Stimulated activated CD8-positive, alpha-beta memory T cell treated with anti-CD3 and anti-CD28 coated beads, Interleukin-2, amount 100 ng/mL, for 1 hour (primary cell): ENCODE measurements around the gene ADAMTS19.

Source experiments
- DNase-seq, 2 donors: peaks; one replicate each; pipeline ENCODE4 v3.0.0-alpha.2; 2020; ENCODE audit warnings: low read depth in 2 of 2

Gene ADAMTS19

GRCh38 chr5:129672006-129672405 is 211.9 kb downstream of the ADAMTS19 start:
- DNase-seq: no peak

- DNase-seq: no peak
These were observed 219.6 kb downstream of the ADAMTS19 start for GRCh38 chr5:129679671-129680070.

- DNase-seq: no peak
These were observed 227.8 kb downstream of the ADAMTS19 start for GRCh38 chr5:129687941-129688340.

GRCh38 chr5:129689045-129689444 is 228.9 kb downstream of the ADAMTS19 start:
- DNase-seq: no peak

- DNase-seq: no peak
These were observed 231.1 kb downstream of the ADAMTS19 start for GRCh38 chr5:129691220-129691619.

GRCh38 chr5:129696636-129697035 is 236.5 kb downstream of the ADAMTS19 start:
- DNase-seq: no peak

- DNase-seq: no peak
These were observed 238.6 kb downstream of the ADAMTS19 start for GRCh38 chr5:129698661-129699060.

- no peak for DNase-seq
These were observed 256.1 kb downstream of the ADAMTS19 start for GRCh38 chr5:129716235-129716634.

GRCh38 chr5:129716651-129717050 is 256.6 kb downstream of the ADAMTS19 start:
- no peak for DNase-seq

GRCh38 chr5:129717751-129718310 is 257.7 kb downstream of the ADAMTS19 start:
- no peak for DNase-seq

- DNase-seq: no peak
These were observed 258.5 kb downstream of the ADAMTS19 start for GRCh38 chr5:129718471-129719090.

GRCh38 chr5:129724222-129724621 is 264.1 kb downstream of the ADAMTS19 start:
- DNase-seq: no peak

- no peak for DNase-seq
These were observed 264.5 kb downstream of the ADAMTS19 start for GRCh38 chr5:129724647-129725046.

GRCh38 chr5:129739773-129740172 is 279.7 kb downstream of the ADAMTS19 start:
- DNase-seq: no peak

- no peak for DNase-seq
These were observed 283.6 kb downstream of the ADAMTS19 start for GRCh38 chr5:129743541-129744187.

GRCh38 chr5:129745997-129746396 is 285.9 kb downstream of the ADAMTS19 start:
- no peak for DNase-seq

GRCh38 chr5:129746876-129747275 is 286.8 kb downstream of the ADAMTS19 start:
- no peak for DNase-seq

GRCh38 chr5:129747572-129748407 is 287.7 kb downstream of the ADAMTS19 start, which contains the start of gene MINAR2:
MINAR2 (plus strand) TSS chr5:129748094; CDS start chr5:129748191, 97 bp downstream.
- no peak for DNase-seq

- no peak for DNase-seq
These were observed 289.1 kb downstream of the ADAMTS19 start for GRCh38 chr5:129748913-129749880.

GRCh38 chr5:129760636-129761325 is 300.7 kb downstream of the ADAMTS19 start:
- DNase-seq: no peak
